ENCODE results near the gene INTU.
A peak's percentile ranks its signal among the peaks of the same experiment; 100 is the strongest.
"Not testable (repeated sequence)": the region's sequence is repeated elsewhere in the genome, so short reads cannot be mapped to it uniquely, and the experiment has no call there.

Gene INTU

DNA sequence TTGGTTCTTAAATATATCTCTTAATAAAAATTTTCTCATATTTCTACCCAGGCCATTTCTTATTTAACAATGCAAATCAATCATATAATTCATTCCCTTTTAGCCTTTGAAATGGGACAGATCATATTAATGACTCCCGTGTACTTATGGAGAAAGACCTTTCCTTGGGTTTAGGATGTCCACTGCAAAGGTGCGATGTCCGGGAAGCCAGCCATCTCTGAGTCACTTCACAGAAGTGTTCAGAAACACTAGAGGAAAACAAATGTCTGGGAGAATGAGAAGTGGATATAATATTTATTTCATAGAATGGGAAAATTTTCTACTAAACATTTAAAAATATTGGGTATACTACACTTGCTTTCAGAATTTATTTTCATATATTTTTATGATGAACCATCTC lies 15.3 kb downstream of the INTU start:
- DNase-seq, result no peak

DNA sequence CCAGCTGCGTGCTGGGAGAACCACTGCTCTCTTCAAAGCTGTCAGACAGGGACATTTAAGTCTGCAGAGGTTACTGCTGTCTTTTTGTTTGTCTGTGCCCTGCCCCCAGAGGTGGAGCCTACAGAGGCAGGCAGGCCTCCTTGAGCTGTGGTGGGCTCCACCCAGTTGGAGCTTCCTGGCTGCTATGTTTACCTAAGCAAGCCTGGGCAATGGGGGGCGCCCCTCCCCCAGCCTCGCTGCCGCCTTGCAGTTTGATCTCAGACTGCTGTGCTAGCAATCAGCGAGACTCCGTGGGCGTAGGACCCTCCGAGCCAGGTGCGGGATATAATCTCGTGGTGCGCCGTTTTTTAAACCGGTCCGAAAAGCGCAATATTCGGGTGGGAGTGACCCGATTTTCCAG lies 22.8 kb downstream of the INTU start:
- not testable (repeated sequence) for DNase-seq

DNA sequence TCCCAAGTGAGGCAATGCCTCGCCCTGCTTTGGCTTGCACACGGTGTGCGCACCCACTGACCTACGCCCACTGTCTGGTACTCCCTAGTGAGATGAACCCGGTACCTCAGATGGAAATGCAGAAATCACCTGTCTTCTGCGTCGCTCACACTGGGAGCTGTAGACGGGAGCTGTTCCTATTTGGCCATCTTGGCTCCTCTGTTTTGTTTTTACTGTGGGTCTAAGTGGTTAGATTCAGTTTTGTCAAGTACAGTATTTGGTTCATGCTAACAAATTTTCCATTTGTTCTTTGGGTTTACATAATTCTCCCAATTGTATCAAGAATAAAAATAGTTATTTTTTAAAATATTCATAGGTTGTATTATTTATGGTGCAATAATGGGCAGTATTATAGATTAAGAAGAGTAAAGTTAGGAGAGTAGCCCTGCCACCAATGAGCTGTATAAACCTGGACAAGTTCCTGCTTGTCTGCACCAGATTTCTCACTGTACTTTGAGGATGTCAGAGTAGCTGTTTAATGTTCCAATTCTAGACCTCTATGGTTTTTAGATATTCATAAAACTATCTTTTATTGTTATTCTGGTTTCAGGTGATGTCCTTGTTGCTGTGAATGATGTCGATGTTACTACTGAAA lies 23.4 kb downstream of the INTU start:
- DNase-seq, result no peak

DNA sequence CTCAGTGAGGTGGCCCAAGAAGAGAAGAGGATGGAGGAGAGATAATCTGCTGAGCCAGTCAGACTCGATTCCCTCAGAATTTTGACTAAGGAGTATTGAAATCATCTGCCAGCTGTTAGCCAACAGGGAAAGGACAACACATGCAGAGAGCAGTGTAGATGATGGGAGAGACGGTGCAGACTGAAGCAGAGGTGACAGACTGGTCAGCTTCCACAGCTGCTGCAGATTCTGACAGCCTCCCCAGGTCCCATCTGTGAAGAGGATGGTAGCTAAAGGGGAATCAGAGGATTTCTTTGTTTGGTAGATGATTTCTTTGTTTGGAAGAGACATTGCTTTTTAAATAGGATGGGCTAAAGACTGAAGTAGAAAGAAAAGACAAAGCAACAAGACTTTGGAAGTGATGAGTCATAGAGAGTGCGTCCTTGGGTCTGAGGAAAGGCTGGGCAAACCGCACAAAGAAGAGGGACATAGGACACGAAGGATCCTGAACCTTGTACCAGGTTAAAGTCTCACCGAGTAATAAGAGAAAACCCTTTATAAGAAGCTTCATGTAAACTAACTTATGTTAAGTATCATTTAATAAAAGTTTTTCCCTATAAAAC lies 27.6 kb downstream of the INTU start:
- DNase-seq, result no peak

- no peak for DNase-seq
These were observed 34.4 kb downstream of the INTU start for GRCh38 chr4:127667116-127667515.

DNA sequence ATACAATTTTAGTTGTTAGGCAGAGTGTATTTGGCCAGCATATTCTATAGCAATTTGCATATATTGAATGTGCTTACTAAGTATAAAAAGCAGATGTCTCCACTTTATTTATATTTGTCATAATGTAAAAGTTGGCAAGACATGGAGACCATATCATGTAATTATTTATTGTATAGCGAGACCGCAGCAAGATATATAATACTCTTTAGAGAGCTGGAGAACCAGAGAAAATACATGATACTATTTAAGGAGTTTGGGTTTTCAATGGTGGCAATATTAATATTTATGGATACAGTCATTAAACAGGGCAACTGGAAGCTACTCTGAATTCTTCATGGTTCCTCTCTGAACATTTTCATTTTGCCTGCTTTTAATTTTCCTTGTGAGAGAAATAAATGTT lies 35.0 kb downstream of the INTU start:
- no peak for DNase-seq

DNA sequence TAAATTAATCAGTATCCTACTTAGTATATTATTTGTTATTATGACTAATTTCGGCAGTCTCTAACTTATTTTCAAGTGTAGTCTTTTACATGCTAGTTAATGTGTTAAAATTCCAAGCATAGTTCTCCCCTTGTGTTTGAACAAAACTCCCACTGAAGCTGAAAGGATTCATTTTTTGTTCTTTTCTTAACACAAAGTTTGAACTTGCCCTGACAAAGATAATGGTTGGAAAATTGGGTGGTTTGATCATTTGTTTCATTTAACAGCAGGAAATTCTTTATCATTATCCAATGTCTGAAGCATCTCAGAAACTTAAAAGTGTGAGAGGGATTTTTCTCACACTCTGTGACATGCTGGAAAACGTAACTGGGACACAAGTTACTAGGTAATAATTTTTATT lies 36.0 kb downstream of the INTU start:
- DNase-seq, result no peak

GRCh38 chr4:127669691-127670090 lies 36.9 kb downstream of the INTU start:
- no peak for DNase-seq

- DNase-seq, result no peak
These were observed 39.4 kb downstream of the INTU start for GRCh38 chr4:127672111-127672510.

GRCh38 chr4:127685292-127685691 lies 52.5 kb downstream of the INTU start:
- DNase-seq, result no peak

- DNase-seq, result no peak
These were observed 53.9 kb downstream of the INTU start for GRCh38 chr4:127686658-127687057.

- DNase-seq, result no peak
These were observed 54.8 kb downstream of the INTU start for GRCh38 chr4:127687580-127687979.

GRCh38 chr4:127698789-127699200 lies 66.0 kb downstream of the INTU start:
- DNase-seq, result no peak

- DNase-seq, result no peak
These were observed 76.2 kb downstream of the INTU start for GRCh38 chr4:127708985-127709384.

DNA sequence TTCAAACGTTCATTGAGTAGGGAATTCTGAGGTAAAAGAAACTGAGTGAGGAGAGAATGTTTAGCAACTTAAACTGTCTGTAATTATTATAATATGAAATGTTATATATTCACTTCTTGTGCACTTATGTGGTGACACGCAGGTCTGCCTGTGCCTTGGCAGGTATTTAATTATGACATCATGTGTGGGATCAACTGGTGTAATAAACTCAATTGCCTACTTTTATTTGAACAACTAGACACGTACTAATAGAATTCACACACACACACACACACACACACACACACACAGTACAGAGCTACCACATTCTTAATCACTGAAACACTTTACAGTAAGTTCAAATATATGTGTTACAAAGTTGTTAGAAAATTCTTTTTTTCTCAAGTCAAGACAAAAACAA lies 76.7 kb downstream of the INTU start:
- DNase-seq, result no peak

- no peak for DNase-seq
These were observed 97.6 kb downstream of the INTU start, which contains the start of gene SLC25A31 for GRCh38 chr4:127730142-127730913. SLC25A31 (plus strand) TSS chr4:127730400; CDS start chr4:127730546, 146 bp downstream.

DNA sequence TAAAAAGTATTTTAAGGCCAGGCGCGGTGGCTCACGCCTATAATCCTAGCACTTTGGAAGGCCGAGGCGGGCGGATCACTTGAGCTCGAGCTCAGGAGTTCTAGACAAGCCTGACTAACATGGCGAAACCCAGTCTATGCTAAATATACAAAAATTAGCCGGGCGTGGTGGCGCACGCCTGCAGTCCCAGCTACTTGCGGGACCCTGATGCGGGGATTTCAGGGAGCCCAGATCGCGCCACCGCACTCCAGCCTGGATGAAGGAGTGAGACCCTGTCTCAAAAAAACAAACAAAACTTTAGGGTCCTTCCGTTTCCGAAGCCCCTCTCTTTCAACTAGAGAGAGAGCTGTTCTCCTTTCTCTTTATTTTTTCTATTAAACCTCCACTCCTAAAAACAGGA lies 98.6 kb downstream of the INTU start:
- no peak for DNase-seq

DNA sequence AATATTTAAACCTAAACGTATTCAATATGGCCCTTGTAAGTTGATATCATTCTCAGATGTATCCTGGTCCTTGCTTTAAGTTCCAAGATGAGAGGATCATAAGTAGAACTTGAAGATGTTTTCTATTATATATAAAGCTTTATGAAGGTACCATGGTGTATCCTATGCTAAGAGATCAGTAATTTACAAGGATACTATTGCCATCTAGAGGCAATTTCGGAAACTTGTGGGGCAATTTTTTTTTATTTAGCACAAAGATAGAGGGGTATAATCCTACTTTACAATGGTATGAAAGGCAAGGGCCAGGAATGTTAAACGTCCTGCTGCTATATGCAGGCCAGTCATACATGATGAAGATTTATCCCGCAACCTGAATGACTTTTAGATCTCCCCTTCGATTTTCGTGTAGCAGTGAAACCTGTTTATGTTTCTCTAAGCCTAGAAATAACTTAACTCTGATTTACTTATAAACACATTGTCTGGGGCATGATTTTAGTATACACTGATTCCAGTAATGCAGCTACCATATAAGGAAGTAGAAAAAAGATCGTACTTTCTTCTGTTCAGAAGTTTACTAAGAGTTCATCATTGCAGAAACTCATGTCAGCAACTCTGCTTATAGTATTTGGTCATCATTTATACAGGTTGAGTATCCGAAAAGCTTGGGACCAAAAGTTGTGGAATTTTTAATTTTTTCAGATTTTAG lies 100.0 kb downstream of the INTU start:
- peak; percentile 3 for DNase-seq

DNA sequence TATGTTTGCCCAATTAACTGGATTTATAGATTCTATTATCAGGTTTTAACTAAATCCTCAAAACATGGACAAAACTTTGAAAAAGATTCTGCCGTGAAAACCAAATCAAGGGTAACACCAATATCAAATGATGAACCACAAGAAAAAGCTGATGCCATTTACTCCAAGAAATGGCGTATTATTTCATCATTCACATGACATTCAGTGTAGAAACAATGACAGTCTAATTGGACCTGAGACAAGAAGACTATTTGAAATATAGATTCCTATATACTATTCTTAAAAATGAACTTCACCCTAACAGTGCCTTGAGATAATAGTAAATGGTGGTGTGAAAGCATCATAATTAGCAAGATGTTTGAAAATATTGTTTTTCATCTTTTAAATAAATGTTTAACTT lies 102.2 kb downstream of the INTU start:
- no peak for DNase-seq

- DNase-seq, result no peak
These were observed 104.5 kb downstream of the INTU start for GRCh38 chr4:127737295-127737694.

GRCh38 chr4:127741247-127741646 lies 108.5 kb downstream of the INTU start:
- no peak for DNase-seq

DNA sequence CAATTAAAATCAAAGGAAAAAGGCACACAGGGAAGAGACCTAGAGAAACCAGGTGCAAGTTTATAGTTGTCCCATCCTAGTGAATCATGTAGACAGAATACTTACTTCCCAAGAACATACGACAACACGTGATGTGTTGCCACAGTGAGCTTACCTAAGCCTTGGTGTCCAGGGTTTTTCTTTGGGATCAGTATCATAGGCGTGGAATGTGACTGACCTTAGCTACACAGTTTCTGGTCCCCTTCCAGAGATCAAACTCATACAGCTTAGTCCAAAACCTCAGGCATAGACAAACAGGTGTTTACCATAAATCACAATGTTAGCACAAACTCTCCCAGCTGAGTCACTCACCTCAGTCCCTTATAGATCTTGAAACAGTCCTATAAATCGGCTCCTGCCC lies 115.1 kb downstream of the INTU start:
- DNase-seq, result no peak

DNA sequence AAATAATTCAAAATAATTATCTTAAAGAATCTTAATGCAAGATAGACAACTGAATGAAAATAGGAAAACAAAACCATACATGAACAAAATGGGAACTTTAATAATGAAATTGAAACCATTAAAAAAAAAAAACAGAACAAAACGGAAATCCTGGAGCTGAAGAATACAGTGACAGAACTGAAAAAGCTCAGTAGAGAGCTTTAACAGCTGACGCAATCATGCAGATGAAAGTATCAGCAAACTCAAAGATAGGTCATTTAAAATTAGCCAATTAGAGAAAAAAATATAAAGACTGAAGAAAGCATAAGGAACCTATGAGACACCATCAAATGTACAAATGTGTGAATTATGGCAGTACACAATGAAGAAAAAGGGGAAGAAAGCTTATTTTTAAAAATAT lies 116.2 kb downstream of the INTU start:
- DNase-seq, result no peak

DNA sequence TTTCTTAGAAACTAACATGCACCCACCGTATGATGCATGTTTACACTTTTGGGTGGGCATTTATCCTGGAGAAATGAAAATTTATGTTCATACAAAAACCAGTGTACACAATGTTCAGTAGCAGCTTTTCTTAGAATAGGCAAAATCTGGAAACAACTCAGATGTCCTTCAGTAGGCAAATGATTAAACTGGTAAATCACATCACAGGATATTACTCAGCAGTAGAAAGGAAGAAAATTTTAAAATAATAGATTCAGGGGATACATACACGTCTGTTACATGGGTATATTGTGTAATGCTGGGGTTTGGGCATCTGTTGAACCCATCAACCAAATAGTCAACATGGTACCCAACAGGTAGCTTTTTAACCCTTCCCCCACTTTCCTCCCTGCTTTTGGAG lies 124.1 kb downstream of the INTU start:
- no peak for DNase-seq
